Epithelial cell of proximal tubule (primary cell): ENCODE results near the gene RAD17. TPM values are rescaled to one million over a fixed set of nuclear protein-coding genes. Genes with fewer than 3 reads are reported as not detected.
A peak's percentile ranks its signal among the peaks of the same experiment; 100 is the strongest.

Experiments
- DNase-seq: peaks from one replicate; pipeline ENCODE4 v3.0.0-alpha.2; 2011; ENCODE audit warnings: low read depth
- H3K4me3 ChIP-seq: 2 replicates; pipeline ENCODE4 v1.5.1; 2011; ENCODE audit warnings: low read depth, mild to moderate bottlenecking, low read length
- CTCF ChIP-seq: conservative IDR thresholded peaks from 2 replicates; pipeline ENCODE4 v1.5.1; 2012; ENCODE audit warnings: low read depth, mild to moderate bottlenecking, low read length
- total RNA-seq: library from RNA; depleted of rRNA; stranded (reverse); fragments of >200 nt; gene quantifications from 2 replicates; pipeline ENCODE4 v1.2.3, GENCODE V29; 2015

RAD17 gene
- total RNA-seq, 1 donor from 2014 or later: 12.4 TPM

- no peak for DNase-seq
- H3K4me3 ChIP-seq: no peak overlapping the region
- no peak for TF ChIP-seq CTCF
Observed at GRCh38 chr5:69404659-69405330, 35.2 kb downstream of the RAD17 start.

- DNase-seq: no peak
- TF ChIP-seq CTCF: peak; percentile 53
- H3K4me3 ChIP-seq: peak within 1 kb of the TSS; percentile 96
Observed at GRCh38 chr5:69414885-69415583, 45.4 kb downstream of the RAD17 start, which contains the start of gene MARVELD2. Gene MARVELD2, plus strand, starts transcription at chr5:69415116. Its CDS starts 4,270 bp downstream, at chr5:69419386.

GRCh38 chr5:69415584-69415958 is 46.0 kb downstream of the RAD17 start:
- TF ChIP-seq CTCF: no peak
- DNase-seq: no peak
- peak overlapping the region; percentile 96 for H3K4me3 ChIP-seq

GRCh38 chr5:69416180-69416579 is 46.6 kb downstream of the RAD17 start:
- DNase-seq: no peak
- no peak for TF ChIP-seq CTCF
- peak overlapping the region; percentile 96 for H3K4me3 ChIP-seq

GRCh38 chr5:69416699-69417098 is 47.1 kb downstream of the RAD17 start:
- DNase-seq: no peak
- no peak overlapping the region for H3K4me3 ChIP-seq
- no peak for TF ChIP-seq CTCF

GRCh38 chr5:69418554-69418953 is 48.9 kb downstream of the RAD17 start:
- no peak for TF ChIP-seq CTCF
- DNase-seq: no peak
- H3K4me3 ChIP-seq: no peak overlapping the region
